Ovary (tissue), 3 donors: Measurements from ENCODE around the gene MCMBP.

Source experiments
- POLR2A ChIP-seq: fragments of 450-650 bp; IDR thresholded peaks from one replicate; pipeline ENCODE4 v1.6.1; 2017; ENCODE audit warnings: antibody characterized with exemption, mild to moderate bottlenecking, moderate library complexity
- TF ChIP-seq, protein P1 (sequence below), 3 donors: fragments of 450-650 bp in 2 of 3; fragments of 200-600 bp in 1 of 3; IDR thresholded peaks; one replicate each; pipeline versions ENCODE4 v1.5.1 to v1.8.0; 2016 to 2022; ENCODE audit warnings: antibody characterized with exemption in 3 of 3, mild to moderate bottlenecking in 1 of 3
- donor health status: DM: no; HTN: no; CAD: no.

DNA sequence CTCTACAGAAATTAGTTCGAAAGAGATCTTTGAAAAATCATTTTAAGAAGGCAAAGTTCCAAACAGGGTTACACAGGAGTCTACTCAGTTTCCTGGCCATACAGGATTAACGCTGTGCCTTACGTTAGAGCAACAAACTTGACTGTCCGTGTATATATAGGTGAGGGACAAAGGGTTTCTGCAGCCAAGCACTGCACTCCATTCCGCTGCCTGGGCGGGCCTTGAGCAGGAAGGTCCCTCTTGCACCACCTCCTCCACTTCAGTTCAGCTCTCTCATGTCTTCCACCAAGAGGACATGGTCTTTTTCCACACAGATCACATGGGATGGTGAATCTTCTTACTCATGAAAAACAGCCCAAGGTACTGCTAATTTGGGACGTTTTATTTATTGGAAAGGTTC, 43.2 kb downstream of the MCMBP start:
- TF ChIP-seq, protein P1, sequence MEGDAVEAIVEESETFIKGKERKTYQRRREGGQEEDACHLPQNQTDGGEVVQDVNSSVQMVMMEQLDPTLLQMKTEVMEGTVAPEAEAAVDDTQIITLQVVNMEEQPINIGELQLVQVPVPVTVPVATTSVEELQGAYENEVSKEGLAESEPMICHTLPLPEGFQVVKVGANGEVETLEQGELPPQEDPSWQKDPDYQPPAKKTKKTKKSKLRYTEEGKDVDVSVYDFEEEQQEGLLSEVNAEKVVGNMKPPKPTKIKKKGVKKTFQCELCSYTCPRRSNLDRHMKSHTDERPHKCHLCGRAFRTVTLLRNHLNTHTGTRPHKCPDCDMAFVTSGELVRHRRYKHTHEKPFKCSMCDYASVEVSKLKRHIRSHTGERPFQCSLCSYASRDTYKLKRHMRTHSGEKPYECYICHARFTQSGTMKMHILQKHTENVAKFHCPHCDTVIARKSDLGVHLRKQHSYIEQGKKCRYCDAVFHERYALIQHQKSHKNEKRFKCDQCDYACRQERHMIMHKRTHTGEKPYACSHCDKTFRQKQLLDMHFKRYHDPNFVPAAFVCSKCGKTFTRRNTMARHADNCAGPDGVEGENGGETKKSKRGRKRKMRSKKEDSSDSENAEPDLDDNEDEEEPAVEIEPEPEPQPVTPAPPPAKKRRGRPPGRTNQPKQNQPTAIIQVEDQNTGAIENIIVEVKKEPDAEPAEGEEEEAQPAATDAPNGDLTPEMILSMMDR (IDR thresholded peaks at IDR 0.05): no peak
- TF ChIP-seq POLR2A: no peak
